ENCODE measurements around the gene NCOA7.

DNA sequence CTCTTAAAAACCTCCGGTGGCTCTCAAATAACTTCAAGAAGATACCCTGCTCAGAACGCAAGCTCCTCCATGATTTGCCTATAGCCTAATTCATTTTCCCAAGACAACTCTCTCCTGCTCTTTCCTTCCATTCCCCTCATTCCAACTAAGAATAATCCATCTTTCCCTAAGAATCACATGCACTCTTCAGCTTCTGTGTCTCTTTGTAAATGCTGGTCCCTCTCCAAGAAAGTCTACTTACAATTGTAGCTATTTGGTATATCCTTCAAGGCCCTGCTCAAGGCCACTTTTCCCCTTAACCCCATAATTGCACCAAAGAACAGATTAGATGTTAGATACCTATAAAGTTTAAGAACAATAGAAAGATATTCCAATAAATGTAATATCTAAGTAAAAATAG, 48.7 kb upstream of the NCOA7 start:
- no peak for TF ChIP-seq POLR2A (IDR thresholded peaks at IDR 0.05)
- TF ChIP-seq, protein P1, sequence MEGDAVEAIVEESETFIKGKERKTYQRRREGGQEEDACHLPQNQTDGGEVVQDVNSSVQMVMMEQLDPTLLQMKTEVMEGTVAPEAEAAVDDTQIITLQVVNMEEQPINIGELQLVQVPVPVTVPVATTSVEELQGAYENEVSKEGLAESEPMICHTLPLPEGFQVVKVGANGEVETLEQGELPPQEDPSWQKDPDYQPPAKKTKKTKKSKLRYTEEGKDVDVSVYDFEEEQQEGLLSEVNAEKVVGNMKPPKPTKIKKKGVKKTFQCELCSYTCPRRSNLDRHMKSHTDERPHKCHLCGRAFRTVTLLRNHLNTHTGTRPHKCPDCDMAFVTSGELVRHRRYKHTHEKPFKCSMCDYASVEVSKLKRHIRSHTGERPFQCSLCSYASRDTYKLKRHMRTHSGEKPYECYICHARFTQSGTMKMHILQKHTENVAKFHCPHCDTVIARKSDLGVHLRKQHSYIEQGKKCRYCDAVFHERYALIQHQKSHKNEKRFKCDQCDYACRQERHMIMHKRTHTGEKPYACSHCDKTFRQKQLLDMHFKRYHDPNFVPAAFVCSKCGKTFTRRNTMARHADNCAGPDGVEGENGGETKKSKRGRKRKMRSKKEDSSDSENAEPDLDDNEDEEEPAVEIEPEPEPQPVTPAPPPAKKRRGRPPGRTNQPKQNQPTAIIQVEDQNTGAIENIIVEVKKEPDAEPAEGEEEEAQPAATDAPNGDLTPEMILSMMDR (IDR thresholded peaks at IDR 0.05): no peak
- TF ChIP-seq POLR2AphosphoS5 (IDR thresholded peaks at IDR 0.05): no peak
- TF ChIP-seq EP300 (IDR thresholded peaks at IDR 0.05): no peak
